WTC11 (cell line): Measurements from ENCODE around the gene MACROD2. TPM values are rescaled to one million over a fixed set of nuclear protein-coding genes. Genes with fewer than 3 reads are reported as not detected.

Experiments
- ATAC-seq: fragments of 200-7000 bp; cut with Tn5 transposase; 2 replicates; pipeline ENCODE4 v1.10.0; 2021; ENCODE audit warnings: mild to moderate bottlenecking, moderate library complexity
- CTCF ChIA-PET: fragments of 300-600 bp; sonication (Branson Sonifier 250); formaldehyde crosslinking; loops from one replicate; lab custom pipeline; 2021; ENCODE audit warnings: antibody characterized with exemption; lab: Charles Lee
- POLR2A ChIA-PET: fragments of 350-600 bp; sonication (Branson Sonifier 250); formaldehyde crosslinking; loops from one replicate; lab custom pipeline; 2021; ENCODE audit warnings: antibody characterized with exemption; lab: Charles Lee
- DNase-seq: peaks from one replicate; pipeline ENCODE4 v3.0.0; 2021; ENCODE audit warnings: low spot score
- H3K27ac Mint-ChIP-seq: 2 replicates; pipeline ENCODE4 v1.8.0; 2021; ENCODE audit warnings: mixed read lengths
- H3K27me3 Mint-ChIP-seq: 2 replicates; pipeline ENCODE4 v1.8.0; 2021; ENCODE audit warnings: low read depth, mild to moderate bottlenecking, moderate library complexity, mixed read lengths
- H3K36me3 Mint-ChIP-seq: 2 replicates; pipeline ENCODE4 v1.8.0; 2021; ENCODE audit warnings: mixed read lengths
- H3K4me1 Mint-ChIP-seq: 2 replicates; pipeline ENCODE4 v1.8.0; 2022; ENCODE audit warnings: mixed read lengths
- H3K4me3 Mint-ChIP-seq: 2 replicates; pipeline ENCODE4 v1.8.0; 2021; ENCODE audit warnings: mild to moderate bottlenecking, moderate library complexity, mixed read lengths
- H3K9me3 Mint-ChIP-seq: 2 replicates; pipeline ENCODE4 v1.8.0; 2021; ENCODE audit warnings: mixed read lengths
- AFF4 ChIP-seq: sonication (generic); formaldehyde crosslinking; IDR thresholded peaks from 2 replicates; pipeline ENCODE4 v1.8.1; 2023; ENCODE audit warnings: mild to moderate bottlenecking, missing genetic modification reagents, borderline replicate concordance
- CDX4 ChIP-seq: fragments of 250-450 bp; sonication (Bioruptor Pico); IDR thresholded peaks from 2 replicates; pipeline ENCODE4 v1.9.0; 2021; ENCODE audit warnings: moderate library complexity, mild to moderate bottlenecking, inconsistent platforms, borderline replicate concordance
- E2F1 ChIP-seq: sonication (generic); formaldehyde crosslinking; IDR thresholded peaks from 2 replicates; pipeline ENCODE4 v1.8.0; 2022; ENCODE audit warnings: mild to moderate bottlenecking, missing genetic modification reagents
- E2F4 ChIP-seq: sonication (generic); formaldehyde crosslinking; IDR thresholded peaks from 2 replicates; pipeline ENCODE4 v1.8.1; 2022; ENCODE audit warnings: low read depth, mild to moderate bottlenecking, moderate library complexity, missing genetic modification reagents, borderline replicate concordance
- FOXK1 ChIP-seq: sonication (generic); formaldehyde crosslinking; IDR thresholded peaks from 2 replicates; pipeline ENCODE4 v1.8.0; 2022; ENCODE audit warnings: mild to moderate bottlenecking, moderate library complexity, missing genetic modification reagents
- FOXP4 ChIP-seq: sonication (generic); formaldehyde crosslinking; IDR thresholded peaks from 2 replicates; pipeline ENCODE4 v1.8.0; 2022; ENCODE audit warnings: mild to moderate bottlenecking, missing genetic modification reagents
- HMGA2 ChIP-seq: fragments of 250-450 bp; sonication (Bioruptor Pico); IDR thresholded peaks from 2 replicates; pipeline ENCODE4 v1.4.0; 2021; ENCODE audit warnings: mild to moderate bottlenecking, moderate library complexity
- IRF2 ChIP-seq: sonication (generic); formaldehyde crosslinking; IDR thresholded peaks from 2 replicates; pipeline ENCODE4 v1.8.0; 2022; ENCODE audit warnings: low read depth, missing genetic modification reagents, borderline replicate concordance
- JUN ChIP-seq: sonication (generic); formaldehyde crosslinking; IDR thresholded peaks from 2 replicates; pipeline ENCODE4 v1.8.0; 2023; ENCODE audit warnings: mild to moderate bottlenecking, missing genetic modification reagents
- MAX ChIP-seq: sonication (generic); formaldehyde crosslinking; IDR thresholded peaks from 2 replicates; pipeline ENCODE4 v1.8.0; 2022; ENCODE audit warnings: mild to moderate bottlenecking, missing genetic modification reagents
- MXD4 ChIP-seq: fragments of 250-450 bp; sonication (Bioruptor Pico); IDR thresholded peaks from 2 replicates; pipeline ENCODE4 v1.8.0; 2021; ENCODE audit warnings: mild to moderate bottlenecking, moderate library complexity, borderline replicate concordance
- NFE2L1 ChIP-seq: sonication (generic); formaldehyde crosslinking; IDR thresholded peaks from 2 replicates; pipeline ENCODE4 v1.8.1; 2023; ENCODE audit warnings: missing genetic modification reagents
- PREB ChIP-seq: sonication (generic); formaldehyde crosslinking; IDR thresholded peaks from 2 replicates; pipeline ENCODE4 v1.8.1; 2022; ENCODE audit warnings: mild to moderate bottlenecking, missing genetic modification reagents, moderate library complexity, borderline replicate concordance
- STAT6 ChIP-seq: sonication (generic); formaldehyde crosslinking; conservative IDR thresholded peaks from 2 replicates; pipeline ENCODE4 v1.8.1; 2023; ENCODE audit warnings: mild to moderate bottlenecking, low read depth, missing genetic modification reagents, moderate library complexity
- TCF7 ChIP-seq: sonication (generic); formaldehyde crosslinking; IDR thresholded peaks from 2 replicates; pipeline ENCODE4 v1.8.0; 2022; ENCODE audit warnings: mild to moderate bottlenecking, low read depth, missing genetic modification reagents, moderate library complexity
- TEAD1 ChIP-seq: sonication (generic); formaldehyde crosslinking; IDR thresholded peaks from 2 replicates; pipeline ENCODE4 v1.8.0; 2022; ENCODE audit warnings: mild to moderate bottlenecking, missing genetic modification reagents
- TP53 ChIP-seq: sonication (generic); formaldehyde crosslinking; IDR thresholded peaks from 2 replicates; pipeline ENCODE4 v1.8.1; 2023; ENCODE audit warnings: mild to moderate bottlenecking, missing genetic modification reagents
- ZNF532 ChIP-seq: fragments of 250-450 bp; sonication (Bioruptor Pico); IDR thresholded peaks from 2 replicates; pipeline ENCODE4 v1.9.0; 2021; ENCODE audit warnings: mild to moderate bottlenecking, borderline replicate concordance
- total RNA-seq: library from RNA; stranded (reverse); gene quantifications from 3 replicates; pipeline ENCODE4 v1.2.3, GENCODE V29; 2021

The MACROD2 gene
- total RNA-seq, 1 experiment from 2014 or later: 4.1 TPM

GRCh38 chr20:14191559-14191958, 196.2 kb downstream of the MACROD2 start:
- POLR2A ChIA-PET: no interaction called here
- no peak overlapping the region for H3K27ac Mint-ChIP-seq
- no peaks in the 10 kb centered on the region for H3K9me3 Mint-ChIP-seq
- ATAC-seq (no peak), DNase-seq (no peak)
- CTCF ChIA-PET: no interaction called here
- TF ChIP-seq FOXK1 (CRISPR knock-in tag): no peak
- TF ChIP-seq FOXP4: no peak
- TF ChIP-seq TCF7 (CRISPR knock-in tag): no peak
- TF ChIP-seq NFE2L1 (CRISPR knock-in tag): no peak
- no peak for TF ChIP-seq MXD4
- TF ChIP-seq AFF4: no peak
- no peak for TF ChIP-seq PREB (CRISPR knock-in tag)
- TF ChIP-seq E2F1: no peak
- no peak for TF ChIP-seq TP53 (CRISPR knock-in tag)
- TF ChIP-seq TEAD1: no peak
- TF ChIP-seq HMGA2 (CRISPR knock-in tag): no peak
- no peak for TF ChIP-seq JUN (CRISPR knock-in tag)
- TF ChIP-seq E2F4 (CRISPR knock-in tag): no peak
- no peak for TF ChIP-seq MAX (CRISPR knock-in tag)
- TF ChIP-seq ZNF532: no peak
- no peak for TF ChIP-seq CDX4 (CRISPR knock-in tag)
- no peak for TF ChIP-seq IRF2 (CRISPR knock-in tag)
- no peak for TF ChIP-seq STAT6 (CRISPR knock-in tag)
- no peaks in the 10 kb centered on the region for H3K27me3 Mint-ChIP-seq
- H3K4me3 Mint-ChIP-seq: no peak overlapping the region
- H3K36me3 Mint-ChIP-seq: no peaks in the 10 kb centered on the region
- H3K4me1 Mint-ChIP-seq: no peaks in the 10 kb centered on the region
